Measurements from ENCODE around the gene ENGASE. TPM values are rescaled to one million over a fixed set of nuclear protein-coding genes. Genes with fewer than 3 reads are reported as not detected.

The ENGASE gene
- total and polyA plus RNA-seq, 2 of the 8 experiments (the other 6 are each of a cell fraction or from before 2014, with no cell fraction given): 9.3 to 36.1 TPM

DNA sequence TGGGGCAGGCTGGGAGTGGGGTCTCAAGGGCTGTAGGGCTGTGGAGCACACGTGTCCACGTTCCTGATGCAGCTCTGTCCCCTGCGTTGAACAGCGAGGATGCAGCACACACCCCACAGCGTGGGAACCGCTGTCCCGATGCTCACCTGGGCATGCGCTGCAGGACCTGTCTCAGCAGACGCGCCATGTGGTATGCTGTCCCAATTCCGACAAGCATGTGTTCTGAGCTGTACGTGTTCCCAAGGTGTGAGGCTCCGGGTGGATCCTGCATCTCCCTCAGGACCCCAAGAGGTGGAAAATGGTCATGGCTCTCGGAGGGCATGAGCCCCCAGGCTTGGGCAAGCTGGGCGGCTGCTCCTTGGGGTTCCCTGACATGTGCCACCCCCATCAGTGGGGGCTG lies 34.2 kb downstream of the ENGASE start:
- H3K27me3 ChIP-seq (replicated peaks in 1 of 4; ENCODE audit: control insufficient read depth in 3 of 4, extremely low read depth in 1 of 4, insufficient read depth in 3 of 4, low read length in 3 of 4): no peaks in the 10 kb centered on the region
- peaks cover 4 to 5% of the 10 kb centered on the region in 2 experiments for H4K20me1 ChIP-seq (replicated peaks in 1 of 2; ENCODE audit: control insufficient read depth in 1 of 2, insufficient read depth in 2 of 2, low read length in 2 of 2)
- no peaks in the 10 kb centered on the region for H3K9me3 ChIP-seq (ENCODE audit: insufficient read depth in 2 of 2, low read depth in 1 of 2, low read length in 1 of 2)
- no peak overlapping the region for H3K4ac ChIP-seq (replicated peaks; ENCODE audit: insufficient read length, low read depth, low read length)
- no peak overlapping the region for H3K9ac ChIP-seq (replicated peaks in 1 of 4; ENCODE audit: extremely low read depth in 1 of 4, low read depth in 3 of 4, low read length in 3 of 4)
- H2BK5ac ChIP-seq (ENCODE audit: low read depth, low read length): no peak overlapping the region
- no peaks in the 10 kb centered on the region for H3K23me2 ChIP-seq (ENCODE audit: low read depth, low read length)
- no peak overlapping the region for H3K27ac ChIP-seq (ENCODE audit: low read depth, low read length)
- no peak overlapping the region for H4K5ac ChIP-seq (ENCODE audit: insufficient read length, low read depth, low read length)
- no peak overlapping the region for H2AFZ ChIP-seq (ENCODE audit: low read length)
- H4K8ac ChIP-seq (ENCODE audit: extremely low read depth, insufficient read depth, low read length): peak overlapping the region; percentile 14; the same call in 1 of the 2 replicates
- no peaks in the 10 kb centered on the region; a peak in 2 of 7 replicates for H3K4me1 ChIP-seq (replicated peaks in 1 of 4; ENCODE audit: control insufficient read depth in 3 of 4, insufficient read depth in 4 of 4, low read length in 3 of 4)
- H3K79me1 ChIP-seq (ENCODE audit: low read depth, low read length): no peaks in the 10 kb centered on the region; the same call in 1 of the 2 replicates
- H4K91ac ChIP-seq (replicated peaks; ENCODE audit: insufficient read length, low read length): peak overlapping the region; percentile 27
- H3K36me3 ChIP-seq (ENCODE audit: control insufficient read depth in 2 of 4, insufficient read depth in 4 of 4, low read length in 3 of 4): no peaks in the 10 kb centered on the region
- H2BK15ac ChIP-seq (ENCODE audit: low read length): no peak overlapping the region
- H3K14ac ChIP-seq (ENCODE audit: insufficient read length): no peak overlapping the region
- no peaks in the 10 kb centered on the region for H3K79me2 ChIP-seq (ENCODE audit: control insufficient read depth in 1 of 2, insufficient read depth in 2 of 2, low read length in 2 of 2)
- WGBS, 2 experiments (ENCODE audit: extremely low coverage in 1 of 2, insufficient coverage in 1 of 2, insufficient read length in 1 of 2, insufficient replicate concordance in 2 of 2, low coverage in 1 of 2, low lambda C conversion rate in 2 of 2, missing lambda C conversion rate in 1 of 2): 91% methylated on average over 11 of the region's 15 CpGs; no CpG with 5 or more reads in 1 of the 2 experiments
- no peak overlapping the region for H2AK5ac ChIP-seq (ENCODE audit: low read depth, low read length)
- no peak overlapping the region for H3K4me2 ChIP-seq (ENCODE audit: insufficient read depth in 1 of 2, low read depth in 2 of 2, low read length in 2 of 2)
- no peak overlapping the region for H3K56ac ChIP-seq (replicated peaks; ENCODE audit: insufficient read length, low read depth, low read length)
- no peak overlapping the region for H3K23ac ChIP-seq (ENCODE audit: insufficient read length)
- ChIA-PET POLR2A (ENCODE audit: partially characterized antibody) (interaction anchor here (1.1 to 1.6 kb wide), 3 partner anchors 11 to 16 kb away, joined by 3 to 4 read pairs (median 3); no protein-coding TSS in a partner anchor), CTCF (ENCODE audit: partially characterized antibody) (interaction anchor here (0.8 to 4.2 kb wide), 24 partner anchors 9 to 292 kb away, joined by 3 to 37 read pairs (median 5); no protein-coding TSS in a partner anchor)
- no peak overlapping the region for H3K18ac ChIP-seq (ENCODE audit: extremely low read depth, low read length)
- H2BK120ac ChIP-seq (replicated peaks; ENCODE audit: low read depth, low read length): no peak overlapping the region
- DNase-seq (ENCODE audit: low read depth in 1 of 2, low spot score in 2 of 2): no peak
- no peak overlapping the region for H2BK20ac ChIP-seq (ENCODE audit: low read length)
- no peak overlapping the region for H3K4me3 ChIP-seq (ENCODE audit: extremely low read depth in 1 of 4, insufficient read depth in 2 of 4, low read depth in 3 of 4, low read length in 4 of 4)
- no peak overlapping the region for H2BK12ac ChIP-seq (ENCODE audit: low read depth, low read length)
- no peak for FAIRE-seq
- TF ChIP-seq SP1 (IDR thresholded peaks at IDR 0.05; ENCODE audit: low read depth, low read length): no peak
- TF ChIP-seq POLR2A (IDR thresholded peaks at IDR 0.05; ENCODE audit: control extremely low read depth in 1 of 2, low read depth in 2 of 2, low read length in 2 of 2): no peak
- TF ChIP-seq BRCA1 (IDR thresholded peaks at IDR 0.05; ENCODE audit: low read depth, low read length): no peak
- no peak for TF ChIP-seq SUZ12 (IDR thresholded peaks at IDR 0.05; ENCODE audit: low read length)
- no peak for TF ChIP-seq TAF1 (IDR thresholded peaks at IDR 0.05; ENCODE audit: low read depth, low read length)
- no peak for TF ChIP-seq CREB1 (IDR thresholded peaks at IDR 0.05)
- TF ChIP-seq KDM1A (IDR thresholded peaks at IDR 0.05; ENCODE audit: borderline replicate concordance, low read length): no peak
- TF ChIP-seq, protein P1, sequence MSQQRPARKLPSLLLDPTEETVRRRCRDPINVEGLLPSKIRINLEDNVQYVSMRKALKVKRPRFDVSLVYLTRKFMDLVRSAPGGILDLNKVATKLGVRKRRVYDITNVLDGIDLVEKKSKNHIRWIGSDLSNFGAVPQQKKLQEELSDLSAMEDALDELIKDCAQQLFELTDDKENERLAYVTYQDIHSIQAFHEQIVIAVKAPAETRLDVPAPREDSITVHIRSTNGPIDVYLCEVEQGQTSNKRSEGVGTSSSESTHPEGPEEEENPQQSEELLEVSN (IDR thresholded peaks at IDR 0.05): no peak
- TF ChIP-seq RAD21 (IDR thresholded peaks at IDR 0.05 in 1 of 2, conservative IDR thresholded peaks at IDR 0.05 in 1 of 2; ENCODE audit: low read depth in 2 of 2, low read length in 2 of 2): no peak
- TF ChIP-seq BACH1 (IDR thresholded peaks at IDR 0.05; ENCODE audit: low read length): no peak
- TF ChIP-seq RFX5 (IDR thresholded peaks at IDR 0.05; ENCODE audit: borderline replicate concordance, low read depth, low read length): no peak
- TF ChIP-seq, protein P2, sequence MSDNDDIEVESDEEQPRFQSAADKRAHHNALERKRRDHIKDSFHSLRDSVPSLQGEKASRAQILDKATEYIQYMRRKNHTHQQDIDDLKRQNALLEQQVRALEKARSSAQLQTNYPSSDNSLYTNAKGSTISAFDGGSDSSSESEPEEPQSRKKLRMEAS (IDR thresholded peaks at IDR 0.05): no peak
- TF ChIP-seq TEAD4 (IDR thresholded peaks at IDR 0.05; ENCODE audit: low read depth, low read length): no peak
- TF ChIP-seq CBX8 (IDR thresholded peaks at IDR 0.05; ENCODE audit: borderline replicate concordance, low read depth, low read length): no peak
- TF ChIP-seq ZNF274 (IDR thresholded peaks at IDR 0.05; ENCODE audit: borderline replicate concordance, extremely low read depth, low read length): no peak
